Measurements from ENCODE around the gene ELF4.

The ELF4 gene

GRCh38 chrX:130103605-130104004, 6.7 kb downstream of the ELF4 start:
- Mint-ChIP-seq H3K4me3 (no peak overlapping the region), H3K36me3 (ENCODE audit: low read depth) (no peaks in the 10 kb centered on the region), H3K27me3 (ENCODE audit: low read depth) (peaks cover 20% of the 10 kb centered on the region), H3K9me3 (peaks cover 12% of the 10 kb centered on the region), H3K4me1 (peaks cover 22% of the 10 kb centered on the region), H3K27ac (no peak overlapping the region)
- TF ChIP-seq CTCF (IDR thresholded peaks at IDR 0.05; ENCODE audit: unreplicated experiment in 3 of 3): no peak

- no peak overlapping the region for H3K27ac Mint-ChIP-seq
- no peaks in the 10 kb centered on the region for H3K36me3 Mint-ChIP-seq (ENCODE audit: low read depth)
- peaks cover 8% of the 10 kb centered on the region for H3K9me3 Mint-ChIP-seq
- H3K4me3 Mint-ChIP-seq: no peak overlapping the region
- H3K4me1 Mint-ChIP-seq: peaks cover 6% of the 10 kb centered on the region
- TF ChIP-seq CTCF (IDR thresholded peaks at IDR 0.05; ENCODE audit: unreplicated experiment in 3 of 3): no peak
- peaks cover 4% of the 10 kb centered on the region for H3K27me3 Mint-ChIP-seq (ENCODE audit: low read depth)
Observed at GRCh38 chrX:130100180-130100579, 10.1 kb downstream of the ELF4 start.

GRCh38 chrX:130098210-130098552, 12.1 kb downstream of the ELF4 start:
- peaks cover 5% of the 10 kb centered on the region for H3K9me3 Mint-ChIP-seq
- H3K27ac Mint-ChIP-seq: peak overlapping the region; percentile 23 to 42 (median 24)
- peaks cover 5% of the 10 kb centered on the region for H3K4me1 Mint-ChIP-seq
- H3K27me3 Mint-ChIP-seq (ENCODE audit: low read depth): peaks cover 4% of the 10 kb centered on the region
- TF ChIP-seq CTCF (IDR thresholded peaks at IDR 0.05; ENCODE audit: unreplicated experiment in 3 of 3): no peak
- H3K4me3 Mint-ChIP-seq: no peak overlapping the region
- H3K36me3 Mint-ChIP-seq (ENCODE audit: low read depth): no peaks in the 10 kb centered on the region

GRCh38 chrX:130097507-130098209, 12.6 kb downstream of the ELF4 start:
- TF ChIP-seq CTCF (IDR thresholded peaks at IDR 0.05; ENCODE audit: unreplicated experiment in 3 of 3): no peak
- Mint-ChIP-seq H3K9me3 (peaks cover 5% of the 10 kb centered on the region), H3K4me1 (peaks cover 5% of the 10 kb centered on the region), H3K27ac (peak overlapping the region in 2 of 3 experiments; percentile 23 to 42), H3K36me3 (ENCODE audit: low read depth) (no peaks in the 10 kb centered on the region), H3K27me3 (ENCODE audit: low read depth) (peaks cover 4% of the 10 kb centered on the region), H3K4me3 (no peak overlapping the region)

- TF ChIP-seq CTCF (IDR thresholded peaks at IDR 0.05; ENCODE audit: unreplicated experiment in 3 of 3): no peak
- H3K27me3 Mint-ChIP-seq (ENCODE audit: low read depth): no peaks in the 10 kb centered on the region
- H3K27ac Mint-ChIP-seq: no peak overlapping the region
- peaks cover 5% of the 10 kb centered on the region for H3K4me1 Mint-ChIP-seq
- peaks cover 5% of the 10 kb centered on the region for H3K9me3 Mint-ChIP-seq
- H3K36me3 Mint-ChIP-seq (ENCODE audit: low read depth): peaks cover under 1% of the 10 kb centered on the region
- no peak overlapping the region for H3K4me3 Mint-ChIP-seq
Observed at GRCh38 chrX:130095249-130096030, 14.9 kb downstream of the ELF4 start.
